ENCODE results near the gene SYT15. TPM values are rescaled to one million over a fixed set of nuclear protein-coding genes. Genes with fewer than 3 reads are reported as not detected.
"Not testable (repeated sequence)": the region's sequence is repeated elsewhere in the genome, so short reads cannot be mapped to it uniquely, and the experiment has no call there.

SYT15 gene
- total and polyA plus RNA-seq, 2 of the 13 experiments (the other 11 are each of a cell fraction or from before 2014, with no cell fraction given), result 0.24 to 0.38 TPM

DNA sequence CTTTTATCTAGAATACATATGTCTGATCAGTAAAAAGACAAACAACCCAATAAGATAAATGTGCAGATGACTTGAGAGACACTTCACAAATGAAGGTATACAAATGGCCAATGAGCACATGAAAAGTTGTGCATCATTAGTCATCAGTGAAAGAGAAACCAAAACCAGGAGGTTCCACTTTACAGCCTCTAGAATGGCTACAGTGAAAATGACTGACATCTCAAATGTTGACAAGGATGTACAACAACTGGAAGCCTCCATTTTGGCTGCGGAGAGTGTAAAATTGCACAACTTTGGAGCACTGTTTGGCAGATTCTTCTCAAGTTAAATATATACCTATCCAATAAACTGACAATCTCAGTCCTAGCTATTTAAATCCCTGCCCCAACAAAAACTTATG, 21.6 kb downstream of the SYT15 start:
- H3K27me3 ChIP-seq (ENCODE audit: control insufficient read depth in 1 of 2, insufficient read depth in 2 of 2, low read length in 2 of 2); DNase-seq (ENCODE audit: low spot score); H3K36me3 ChIP-seq (replicated peaks in 1 of 2; ENCODE audit: control insufficient read depth in 1 of 2, insufficient read depth in 2 of 2, low read length in 2 of 2); H3K4me1 ChIP-seq (ENCODE audit: insufficient read depth, low read length); H3K27ac ChIP-seq (ENCODE audit: extremely low read length, insufficient read depth, low read length); H2AFZ ChIP-seq (ENCODE audit: low read length); POLR2A ChIA-PET; H4K20me1 ChIP-seq (ENCODE audit: insufficient read depth, low read length); H3K9ac ChIP-seq (ENCODE audit: insufficient read depth, low read depth, low read length); intact Hi-C loops (cut with micrococcal nuclease; ENCODE audit: unreplicated experiment); CTCF ChIA-PET (ENCODE audit: low intra/inter-chr PET ratio, low total read pairs); FAIRE-seq; H3K79me2 ChIP-seq (ENCODE audit: insufficient read depth, low read length); in situ Hi-C loops (cut with HindIII; ENCODE audit: extremely low pct_ligation_motif_present, low pct_unique_long_range_greater_than_20kb); H3K4me3 ChIP-seq (replicated peaks in 1 of 3; ENCODE audit: insufficient read depth in 1 of 3, low read depth in 2 of 3, low read length in 3 of 3); H3K9me3 ChIP-seq (ENCODE audit: low read length); BruUV-seq (replicated peaks); H3K4me2 ChIP-seq (ENCODE audit: low read depth, low read length); ATAC-seq: not testable (repeated sequence)
- peak; percentile 80 for TF ChIP-seq ZNF7 (CRISPR knock-in tag; IDR thresholded peaks at IDR 0.05)
- 91% methylated on average over 1 of the region's 1 CpG for WGBS (ENCODE audit: low lambda C conversion rate)

DNA sequence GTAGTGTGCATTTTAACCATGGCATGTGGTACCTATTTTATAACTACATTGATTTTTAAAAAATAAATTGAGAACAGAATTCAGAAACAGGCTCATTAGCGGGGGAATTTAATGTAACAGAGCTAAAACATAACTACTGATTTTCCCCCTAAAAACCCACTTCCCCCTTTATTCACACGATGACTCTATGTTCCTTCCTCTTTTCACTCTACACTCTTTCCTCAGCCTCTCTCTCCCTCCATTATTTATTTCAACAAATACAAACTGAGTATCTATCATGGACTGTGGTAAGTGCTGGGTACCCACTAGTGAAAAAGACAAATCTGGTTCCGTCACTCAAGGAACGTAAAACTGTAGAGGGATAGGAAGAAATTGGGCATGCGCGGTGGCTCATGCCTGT, 36.6 kb downstream of the SYT15 start:
- in situ Hi-C loops (cut with HindIII; ENCODE audit: extremely low pct_ligation_motif_present, low pct_unique_long_range_greater_than_20kb); CTCF ChIA-PET (ENCODE audit: low intra/inter-chr PET ratio, low total read pairs); H2AFZ ChIP-seq (ENCODE audit: low read length); H3K4me2 ChIP-seq (ENCODE audit: low read depth, low read length); H3K27ac ChIP-seq (ENCODE audit: extremely low read length, insufficient read depth, low read length); H3K4me3 ChIP-seq (replicated peaks in 1 of 3; ENCODE audit: insufficient read depth in 1 of 3, low read depth in 2 of 3, low read length in 3 of 3); intact Hi-C loops (cut with micrococcal nuclease; ENCODE audit: unreplicated experiment); H3K9me3 ChIP-seq (ENCODE audit: low read length); H3K9ac ChIP-seq (ENCODE audit: insufficient read depth, low read depth, low read length); H3K27me3 ChIP-seq (ENCODE audit: control insufficient read depth in 1 of 2, insufficient read depth in 2 of 2, low read length in 2 of 2); POLR2A ChIA-PET; FAIRE-seq; H4K20me1 ChIP-seq (ENCODE audit: insufficient read depth, low read length); H3K4me1 ChIP-seq (ENCODE audit: insufficient read depth, low read length); DNase-seq (ENCODE audit: low spot score); H3K36me3 ChIP-seq (replicated peaks in 1 of 2; ENCODE audit: control insufficient read depth in 1 of 2, insufficient read depth in 2 of 2, low read length in 2 of 2); ATAC-seq; H3K79me2 ChIP-seq (ENCODE audit: insufficient read depth, low read length): not testable (repeated sequence)
- no CpG with 5 or more reads among the region's 6 CpGs for WGBS (ENCODE audit: low lambda C conversion rate)
- BruUV-seq (replicated peaks), result TSS peak; percentile 44

DNA sequence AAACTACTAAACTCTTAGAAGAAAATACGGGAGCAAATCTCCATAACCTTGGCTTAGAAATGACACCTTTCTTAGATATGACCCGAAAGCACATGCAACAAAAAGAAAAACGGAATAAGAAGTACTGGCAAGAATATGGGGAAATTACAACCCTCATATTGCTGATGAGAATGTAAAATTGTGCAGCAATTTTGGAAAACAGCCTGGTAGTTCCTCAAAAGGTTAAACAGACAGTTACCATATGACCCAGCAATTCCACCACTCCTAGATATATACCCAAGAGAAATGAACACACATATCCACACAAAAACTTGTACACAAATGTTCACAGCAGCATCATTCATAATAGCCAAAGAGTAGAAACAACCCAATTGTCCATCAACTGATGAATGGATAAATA, 37.3 kb downstream of the SYT15 start:
- in situ Hi-C loops (cut with HindIII; ENCODE audit: extremely low pct_ligation_motif_present, low pct_unique_long_range_greater_than_20kb); H2AFZ ChIP-seq (ENCODE audit: low read length); H3K9ac ChIP-seq (ENCODE audit: insufficient read depth, low read depth, low read length); H3K4me2 ChIP-seq (ENCODE audit: low read depth, low read length); DNase-seq (ENCODE audit: low spot score); H3K27ac ChIP-seq (ENCODE audit: extremely low read length, insufficient read depth, low read length); H3K36me3 ChIP-seq (replicated peaks in 1 of 2; ENCODE audit: control insufficient read depth in 1 of 2, insufficient read depth in 2 of 2, low read length in 2 of 2); H3K27me3 ChIP-seq (ENCODE audit: control insufficient read depth in 1 of 2, insufficient read depth in 2 of 2, low read length in 2 of 2); CTCF ChIA-PET (ENCODE audit: low intra/inter-chr PET ratio, low total read pairs); H3K4me1 ChIP-seq (ENCODE audit: insufficient read depth, low read length); H3K9me3 ChIP-seq (ENCODE audit: low read length); H3K4me3 ChIP-seq (replicated peaks in 1 of 3; ENCODE audit: insufficient read depth in 1 of 3, low read depth in 2 of 3, low read length in 3 of 3); FAIRE-seq; H3K79me2 ChIP-seq (ENCODE audit: insufficient read depth, low read length); ATAC-seq; intact Hi-C loops (cut with micrococcal nuclease; ENCODE audit: unreplicated experiment); H4K20me1 ChIP-seq (ENCODE audit: insufficient read depth, low read length); POLR2A ChIA-PET; BruUV-seq (replicated peaks): not testable (repeated sequence)
- no CpG with 5 or more reads among the region's 3 CpGs for WGBS (ENCODE audit: low lambda C conversion rate)

DNA sequence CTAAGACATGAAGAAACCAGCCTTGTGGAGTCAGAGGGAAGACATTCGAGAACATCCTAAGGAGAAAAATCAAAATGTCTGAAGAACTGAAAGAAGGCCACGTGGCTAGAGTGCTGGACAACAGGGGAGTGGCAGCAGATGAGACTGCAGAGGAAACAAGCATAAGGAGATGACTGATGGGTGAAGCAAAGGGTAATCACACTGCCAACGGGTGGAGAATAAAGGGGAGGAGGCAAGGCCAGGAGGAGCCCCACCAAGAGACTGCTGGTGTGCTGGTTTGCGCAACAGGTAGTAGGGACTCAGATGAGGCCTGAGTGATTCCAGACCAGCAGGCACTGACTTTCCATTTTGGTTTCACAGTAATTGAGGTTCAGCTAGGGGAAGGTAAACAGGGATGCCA, 38.2 kb downstream of the SYT15 start:
- POLR2A ChIA-PET; DNase-seq (ENCODE audit: low spot score); H3K4me1 ChIP-seq (ENCODE audit: insufficient read depth, low read length); CTCF ChIA-PET (ENCODE audit: low intra/inter-chr PET ratio, low total read pairs); in situ Hi-C loops (cut with HindIII; ENCODE audit: extremely low pct_ligation_motif_present, low pct_unique_long_range_greater_than_20kb); H3K9ac ChIP-seq (ENCODE audit: insufficient read depth, low read depth, low read length); H2AFZ ChIP-seq (ENCODE audit: low read length); H3K4me2 ChIP-seq (ENCODE audit: low read depth, low read length); H3K27me3 ChIP-seq (ENCODE audit: control insufficient read depth in 1 of 2, insufficient read depth in 2 of 2, low read length in 2 of 2); H3K79me2 ChIP-seq (ENCODE audit: insufficient read depth, low read length); H3K4me3 ChIP-seq (replicated peaks in 1 of 3; ENCODE audit: insufficient read depth in 1 of 3, low read depth in 2 of 3, low read length in 3 of 3); BruUV-seq (replicated peaks); FAIRE-seq; H3K27ac ChIP-seq (ENCODE audit: extremely low read length, insufficient read depth, low read length); H3K36me3 ChIP-seq (replicated peaks in 1 of 2; ENCODE audit: control insufficient read depth in 1 of 2, insufficient read depth in 2 of 2, low read length in 2 of 2); intact Hi-C loops (cut with micrococcal nuclease; ENCODE audit: unreplicated experiment); H3K9me3 ChIP-seq (ENCODE audit: low read length); H4K20me1 ChIP-seq (ENCODE audit: insufficient read depth, low read length); ATAC-seq: not testable (repeated sequence)
- WGBS (ENCODE audit: low lambda C conversion rate), result 82% methylated on average over 3 of the region's 4 CpGs
